Mesenchymal stem cell (in vitro differentiated cells and primary cell): ENCODE data around the gene FAM236D. TPM values are rescaled to one million over a fixed set of nuclear protein-coding genes. Genes with fewer than 3 reads are reported as not detected.
"Not testable (repeated sequence)": the region's sequence is repeated elsewhere in the genome, so short reads cannot be mapped to it uniquely, and the experiment has no call there.

Source experiments
- DNase-seq: peaks from one replicate; pipeline ENCODE4 v3.0.0-alpha.2; 2013
- H2AFZ ChIP-seq: one replicate; pipeline ENCODE4 v1.6.1; 2013; ENCODE audit warnings: low read depth, mild to moderate bottlenecking, control low read depth, inconsistent platforms, low read length, moderate library complexity
- H2AK5ac ChIP-seq: 2 replicates; pipeline ENCODE4 v1.6.1; 2013; ENCODE audit warnings: low read length, moderate library complexity, mild to moderate bottlenecking, inconsistent platforms; ENCODE audit not compliant: severe bottlenecking
- H2BK120ac ChIP-seq: one replicate; pipeline ENCODE4 v1.6.1; 2013; ENCODE audit warnings: low read depth, mild to moderate bottlenecking, inconsistent platforms, low read length, moderate library complexity
- H2BK12ac ChIP-seq, 2 experiments: one replicate each; pipeline ENCODE4 v1.6.1; 2013; ENCODE audit warnings: inconsistent platforms in 2 of 2, low read length in 2 of 2, mild to moderate bottlenecking in 2 of 2, moderate library complexity in 2 of 2, control low read depth in 1 of 2
- H2BK15ac ChIP-seq: one replicate; pipeline ENCODE4 v1.6.1; 2013; ENCODE audit warnings: mild to moderate bottlenecking, low read depth, inconsistent platforms; ENCODE audit not compliant: poor library complexity, severe bottlenecking
- H2BK5ac ChIP-seq: 2 replicates; pipeline ENCODE4 v1.6.1; 2013; ENCODE audit warnings: low read depth, mild to moderate bottlenecking, low read length, control low read depth, inconsistent platforms; ENCODE audit not compliant: poor library complexity, severe bottlenecking
- H3K14ac ChIP-seq, 2 experiments: one replicate each; pipeline ENCODE4 v1.6.1; 2013; ENCODE audit warnings: inconsistent platforms in 2 of 2, low read length in 2 of 2, control low read depth in 1 of 2, mild to moderate bottlenecking in 1 of 2, moderate library complexity in 1 of 2
- H3K18ac ChIP-seq, 2 experiments: one replicate each; pipeline ENCODE4 v1.6.1; 2013; ENCODE audit warnings: inconsistent platforms in 2 of 2, low read length in 2 of 2, control low read depth in 1 of 2, low read depth in 1 of 2, mild to moderate bottlenecking in 1 of 2
- H3K23ac ChIP-seq, 2 experiments: one replicate each; pipeline ENCODE4 v1.6.1; 2013; ENCODE audit warnings: inconsistent platforms in 2 of 2, low read length in 2 of 2, mild to moderate bottlenecking in 2 of 2, moderate library complexity in 2 of 2, control low read depth in 1 of 2
- H3K27ac ChIP-seq: 2 replicates; pipeline ENCODE4 v1.5.1; 2013; ENCODE audit warnings: mild to moderate bottlenecking, moderate library complexity, low read length, control low read depth, inconsistent platforms; ENCODE audit not compliant: poor library complexity, severe bottlenecking
- H3K27me3 ChIP-seq, 2 experiments: 2 replicates each; pipeline versions ENCODE4 v1.6.1 to v1.7.0; 2013; ENCODE audit warnings: low read length in 2 of 2, mild to moderate bottlenecking in 2 of 2, moderate library complexity in 2 of 2, control low read depth in 1 of 2, inconsistent platforms in 1 of 2; ENCODE audit not compliant: control insufficient read depth in 1 of 2, insufficient read depth in 1 of 2
- H3K36me3 ChIP-seq, 2 experiments: 2 replicates each; pipeline versions ENCODE4 v1.6.1 to v1.7.0; 2013; ENCODE audit warnings: low read length in 2 of 2, control low read depth in 1 of 2, inconsistent platforms in 1 of 2, low read depth in 1 of 2, mild to moderate bottlenecking in 1 of 2; ENCODE audit not compliant: insufficient read depth in 2 of 2, control insufficient read depth in 1 of 2
- H3K4ac ChIP-seq, 2 experiments: one replicate each; pipeline ENCODE4 v1.6.1; 2013; ENCODE audit warnings: inconsistent platforms in 2 of 2, low read length in 2 of 2, mild to moderate bottlenecking in 2 of 2, moderate library complexity in 2 of 2, control low read depth in 1 of 2, low read depth in 1 of 2
- H3K4me1 ChIP-seq: 2 replicates; pipeline ENCODE4 v1.6.1; 2013; ENCODE audit warnings: low read depth, low read length, control low read depth; ENCODE audit not compliant: control insufficient read depth, insufficient read depth
- H3K4me2 ChIP-seq: 2 replicates; pipeline ENCODE4 v1.6.1; 2013; ENCODE audit warnings: low read length, mild to moderate bottlenecking, inconsistent platforms; ENCODE audit not compliant: poor library complexity, severe bottlenecking
- H3K4me3 ChIP-seq, 2 experiments: 2 replicates each; pipeline versions ENCODE4 v1.5.1 to v1.7.0; 2013; ENCODE audit warnings: low read length in 2 of 2, mild to moderate bottlenecking in 2 of 2, control low read depth in 1 of 2, low read depth in 1 of 2; ENCODE audit not compliant: insufficient read depth in 1 of 2
- H3K79me1 ChIP-seq: replicated peaks from 2 replicates; pipeline ENCODE4 v1.6.1; 2013; ENCODE audit warnings: mild to moderate bottlenecking, control low read depth, low read length, inconsistent platforms; ENCODE audit not compliant: poor library complexity, severe bottlenecking
- H3K9ac ChIP-seq: 2 replicates; pipeline ENCODE4 v1.7.0; 2013; ENCODE audit warnings: mild to moderate bottlenecking, low read length, moderate library complexity
- H3K9me3 ChIP-seq: 2 replicates; pipeline ENCODE4 v1.7.0; 2013; ENCODE audit warnings: mild to moderate bottlenecking, low read length; ENCODE audit not compliant: control insufficient read depth
- H4K8ac ChIP-seq: one replicate; pipeline ENCODE4 v1.6.1; 2013; ENCODE audit warnings: inconsistent platforms, mild to moderate bottlenecking, low read length, moderate library complexity
- H4K91ac ChIP-seq: one replicate; pipeline ENCODE4 v1.6.1; 2013; ENCODE audit warnings: mild to moderate bottlenecking, low read length, inconsistent platforms
- WGBS: methylation state at CpG from one replicate; pipeline ENCODE4 v1.1.7; 2013; ENCODE audit warnings: mixed read lengths; 5-methylcytosine and 5-hydroxymethylcytosine counted together
- polyA plus RNA-seq, 2 experiments: library from polyadenylated mRNA; stranded (reverse); fragments of 200-250 nt; gene quantifications; one replicate each; pipeline ENCODE4 v1.2.3, GENCODE V29; 2013

The FAM236D gene
- polyA plus RNA-seq (2013, experiment 1 of 2) = not detected
- not detected for polyA plus RNA-seq (2013, experiment 2 of 2)

- H3K14ac ChIP-seq, H3K79me1 ChIP-seq, H2BK15ac ChIP-seq, DNase-seq, H3K27ac ChIP-seq, H2BK12ac ChIP-seq, H3K4ac ChIP-seq, H2BK120ac ChIP-seq, H3K4me1 ChIP-seq, H4K8ac ChIP-seq, H2BK5ac ChIP-seq, H3K23ac ChIP-seq, H3K18ac ChIP-seq, H3K4me3 ChIP-seq, H4K91ac ChIP-seq, H3K36me3 ChIP-seq, H3K9ac ChIP-seq, H2AK5ac ChIP-seq, H3K9me3 ChIP-seq, H3K4me2 ChIP-seq, H3K27me3 ChIP-seq, H2AFZ ChIP-seq: not testable (repeated sequence)
- WGBS = no CpG with 5 or more reads among the region's 13 CpGs
These were observed at the start of gene FAM236D for GRCh38 chrX:72808110-72808509. Gene FAM236D, minus strand, starts transcription at chrX:72808210. Its CDS starts 100 bp downstream, at chrX:72808110.

DNA sequence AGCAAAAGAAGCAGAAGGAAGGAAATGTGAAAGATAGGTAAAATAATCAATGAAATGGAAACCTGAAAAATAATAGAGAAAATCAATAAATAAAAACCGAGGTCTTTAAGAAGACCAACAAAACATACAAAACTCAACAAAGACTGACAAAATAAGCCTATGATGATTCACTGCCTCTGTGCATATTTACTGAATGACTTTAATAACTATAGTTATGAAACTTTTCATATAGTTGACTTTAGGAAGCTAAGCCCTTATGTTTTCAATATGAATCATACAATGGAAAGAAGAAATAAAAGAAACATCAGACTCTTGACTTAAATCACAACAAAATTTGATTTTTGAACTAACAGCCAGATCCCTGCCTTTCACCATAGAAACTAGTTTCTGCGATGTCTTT is 29.5 kb upstream of the FAM236D start:
- not testable (repeated sequence) for H2BK15ac ChIP-seq, H3K27me3 ChIP-seq, H3K14ac ChIP-seq, H4K8ac ChIP-seq, H3K4me1 ChIP-seq, H2AFZ ChIP-seq, H3K23ac ChIP-seq, H2BK12ac ChIP-seq, H4K91ac ChIP-seq, H3K4me2 ChIP-seq, DNase-seq, H2BK5ac ChIP-seq, H2AK5ac ChIP-seq, H3K36me3 ChIP-seq, H3K9me3 ChIP-seq, H2BK120ac ChIP-seq, H3K9ac ChIP-seq, H3K79me1 ChIP-seq, H3K27ac ChIP-seq, H3K18ac ChIP-seq, H3K4me3 ChIP-seq, H3K4ac ChIP-seq
- no CpG with 5 or more reads among the region's 2 CpGs for WGBS

- not testable (repeated sequence) for H3K27me3 ChIP-seq, H3K9me3 ChIP-seq, H3K79me1 ChIP-seq, H2BK120ac ChIP-seq, H3K18ac ChIP-seq, H3K36me3 ChIP-seq, H3K4me2 ChIP-seq, H3K23ac ChIP-seq, H2AFZ ChIP-seq, H3K14ac ChIP-seq, H4K91ac ChIP-seq, H2BK12ac ChIP-seq, DNase-seq, H3K4me3 ChIP-seq, H3K4ac ChIP-seq, H2BK5ac ChIP-seq, H3K4me1 ChIP-seq, H2BK15ac ChIP-seq, H3K9ac ChIP-seq, H2AK5ac ChIP-seq, H3K27ac ChIP-seq, H4K8ac ChIP-seq
- WGBS = no CpG with 5 or more reads among the region's 13 CpGs
These were observed 22.7 kb upstream of the FAM236D start for GRCh38 chrX:72830701-72831100.

GRCh38 chrX:72790390-72790789 is 17.6 kb downstream of the FAM236D start:
- no CpG with 5 or more reads among the region's 3 CpGs for WGBS
- H3K4me2 ChIP-seq, H2BK15ac ChIP-seq, H3K4ac ChIP-seq, H3K9me3 ChIP-seq, H2AK5ac ChIP-seq, H3K9ac ChIP-seq, H3K14ac ChIP-seq, H2AFZ ChIP-seq, H4K91ac ChIP-seq, DNase-seq, H4K8ac ChIP-seq, H3K18ac ChIP-seq, H3K36me3 ChIP-seq, H3K27me3 ChIP-seq, H3K4me3 ChIP-seq, H3K4me1 ChIP-seq, H2BK120ac ChIP-seq, H2BK5ac ChIP-seq, H3K79me1 ChIP-seq, H3K27ac ChIP-seq, H2BK12ac ChIP-seq, H3K23ac ChIP-seq: not testable (repeated sequence)
